ENCODE results near the gene CCDC126.
A peak's percentile ranks its signal among the peaks of the same experiment; 100 is the strongest.

DNA sequence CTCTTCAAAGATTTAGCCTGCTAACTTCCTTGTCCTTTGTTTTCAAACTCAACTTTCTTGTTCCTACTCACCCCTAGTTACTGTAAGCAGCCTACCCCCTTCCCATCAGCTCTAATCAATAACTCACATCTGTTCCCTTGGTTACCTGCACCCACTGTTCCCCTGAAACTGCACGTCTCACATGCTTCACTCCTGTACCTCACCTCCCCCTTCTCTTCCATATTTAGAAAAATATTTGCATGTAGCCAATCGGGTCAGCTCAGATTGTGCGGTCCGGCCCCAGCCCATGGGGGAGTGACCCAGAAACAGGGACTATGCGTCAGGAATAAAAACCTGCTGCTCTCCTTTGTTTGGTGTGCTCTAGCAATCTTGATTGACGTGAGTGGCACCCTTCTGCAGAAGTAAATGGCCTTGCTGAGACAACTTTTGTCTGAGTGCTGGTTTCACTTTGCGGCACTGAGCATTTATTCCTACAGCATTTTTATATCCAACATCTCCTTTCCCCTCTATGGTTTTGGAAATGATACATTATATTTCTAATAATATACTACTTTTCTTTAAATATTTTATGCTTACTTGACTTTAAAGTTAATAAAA, 61.7 kb downstream of the CCDC126 start:
- no peak for TF ChIP-seq YY1 (IDR thresholded peaks at IDR 0.05; ENCODE audit: low read depth, low read length)
- no peak for TF ChIP-seq HDAC2 (IDR thresholded peaks at IDR 0.05; ENCODE audit: borderline replicate concordance in 1 of 2, low read depth in 2 of 2, low read length in 2 of 2)
- TF ChIP-seq EP300 (IDR thresholded peaks at IDR 0.05; ENCODE audit: borderline replicate concordance in 1 of 2, low read depth in 2 of 2, low read length in 2 of 2): 0 out of 3 replicates have a peak, but pooled peaks of 1 of the 2 experiments have one; percentile 22
- TF ChIP-seq POLR2AphosphoS5 (IDR thresholded peaks at IDR 0.05; ENCODE audit: low read depth, low read length): no peak
